ENCODE data around the gene DAO. TPM values are rescaled to one million over a fixed set of nuclear protein-coding genes. Genes with fewer than 3 reads are reported as not detected.

DAO gene
- total RNA-seq, 1 donor from 2014 or later, result not detected

- Mint-ChIP-seq H3K9me3 (peaks cover 5% of the 10 kb centered on the region), H3K36me3 (ENCODE audit: low read depth) (no peaks in the 10 kb centered on the region), H3K27ac (ENCODE audit: unreplicated experiment) (no peak overlapping the region), H3K4me3 (no peak overlapping the region), H3K27me3 (ENCODE audit: low read depth) (peaks cover 13% of the 10 kb centered on the region), H3K4me1 (no peaks in the 10 kb centered on the region)
- no peak for DNase-seq (ENCODE audit: low read depth, low spot score)
- no peak for TF ChIP-seq CTCF (conservative IDR thresholded peaks at IDR 0.05)
Measured at GRCh38 chr12:108930155-108930554, 50.3 kb downstream of the DAO start.

GRCh38 chr12:108930756-108931155, 50.9 kb downstream of the DAO start:
- Mint-ChIP-seq H3K27me3 (ENCODE audit: low read depth) (peaks cover 7% of the 10 kb centered on the region), H3K4me1 (no peaks in the 10 kb centered on the region), H3K4me3 (no peak overlapping the region), H3K9me3 (no peaks in the 10 kb centered on the region), H3K36me3 (ENCODE audit: low read depth) (no peaks in the 10 kb centered on the region), H3K27ac (ENCODE audit: unreplicated experiment) (no peak overlapping the region)
- no peak for TF ChIP-seq CTCF (conservative IDR thresholded peaks at IDR 0.05)
- no peak for DNase-seq (ENCODE audit: low read depth, low spot score)

- TF ChIP-seq CTCF (conservative IDR thresholded peaks at IDR 0.05), result no peak
- Mint-ChIP-seq H3K9me3 (no peaks in the 10 kb centered on the region), H3K4me3 (no peak overlapping the region), H3K27ac (ENCODE audit: unreplicated experiment) (no peak overlapping the region), H3K4me1 (no peaks in the 10 kb centered on the region), H3K27me3 (ENCODE audit: low read depth) (peaks cover 18% of the 10 kb centered on the region), H3K36me3 (ENCODE audit: low read depth) (no peaks in the 10 kb centered on the region)
- DNase-seq (ENCODE audit: low read depth, low spot score), result no peak
Measured at GRCh38 chr12:108933949-108934348, 54.1 kb downstream of the DAO start.

GRCh38 chr12:108935159-108935763, 55.4 kb downstream of the DAO start:
- Mint-ChIP-seq H3K27ac (ENCODE audit: unreplicated experiment) (no peak overlapping the region), H3K36me3 (ENCODE audit: low read depth) (no peaks in the 10 kb centered on the region), H3K4me3 (no peak overlapping the region), H3K27me3 (ENCODE audit: low read depth) (peaks cover 21% of the 10 kb centered on the region), H3K9me3 (no peaks in the 10 kb centered on the region), H3K4me1 (no peaks in the 10 kb centered on the region)
- DNase-seq (ENCODE audit: low read depth, low spot score), result no peak
- no peak for TF ChIP-seq CTCF (conservative IDR thresholded peaks at IDR 0.05)

GRCh38 chr12:108938247-108938924, 58.5 kb downstream of the DAO start:
- Mint-ChIP-seq H3K27ac (ENCODE audit: unreplicated experiment) (no peak overlapping the region), H3K4me3 (no peak overlapping the region), H3K27me3 (ENCODE audit: low read depth) (peaks cover 21% of the 10 kb centered on the region), H3K36me3 (ENCODE audit: low read depth) (no peaks in the 10 kb centered on the region), H3K9me3 (no peaks in the 10 kb centered on the region), H3K4me1 (no peaks in the 10 kb centered on the region)
- no peak for DNase-seq (ENCODE audit: low read depth, low spot score)
- no peak for TF ChIP-seq CTCF (conservative IDR thresholded peaks at IDR 0.05)
